HCT116 (cell line): ENCODE measurements around the gene GNAT2.

ENCODE experiments used
- EZH2 ChIP-seq: fragments of 200-600 bp; sonication (generic); IDR thresholded peaks from 2 replicates; pipeline ENCODE4 v1.6.1; 2017; ENCODE audit warnings: antibody characterized with exemption, mixed run types
- EZH2phosphoT487 ChIP-seq: fragments of 200-600 bp; IDR thresholded peaks from 2 replicates; pipeline ENCODE4 v1.6.1; 2018; ENCODE audit warnings: antibody characterized with exemption, borderline replicate concordance
- POLR2A ChIP-seq: IDR thresholded peaks from 2 replicates; pipeline ENCODE4 v1.7.0; 2011; ENCODE audit warnings: borderline replicate concordance; ENCODE audit not compliant: insufficient read depth, insufficient read length; ENCODE audit errors: extremely low read depth
- POLR2AphosphoS5 ChIP-seq: IDR thresholded peaks from 2 replicates; pipeline ENCODE4 v1.6.1; 2011; ENCODE audit warnings: mild to moderate bottlenecking, low read depth, low read length, moderate library complexity
- TF ChIP-seq, protein P1 (sequence below), 3 experiments: fragments of 200-600 bp in 1 of 3; sonication (generic) in 1 of 3; IDR thresholded peaks in 2 of 3; conservative IDR thresholded peaks in 1 of 3; 2 replicates each; pipeline ENCODE4 v1.5.1; 2012 to 2017; ENCODE audit warnings: low read depth in 2 of 3, low read length in 2 of 3, antibody characterized with exemption in 1 of 3, borderline replicate concordance in 1 of 3, control low read depth in 1 of 3, mild to moderate bottlenecking in 1 of 3, mixed read lengths in 1 of 3, mixed run types in 1 of 3, moderate library complexity in 1 of 3; ENCODE audit not compliant: insufficient read depth in 1 of 3
- TF ChIP-seq, protein P2 (sequence below): IDR thresholded peaks from 2 replicates; pipeline ENCODE4 v1.6.1; 2012; ENCODE audit warnings: low read depth
- TF ChIP-seq, protein P3 (sequence below): IDR thresholded peaks from 2 replicates; pipeline ENCODE4 v1.6.1; 2012

DNA sequence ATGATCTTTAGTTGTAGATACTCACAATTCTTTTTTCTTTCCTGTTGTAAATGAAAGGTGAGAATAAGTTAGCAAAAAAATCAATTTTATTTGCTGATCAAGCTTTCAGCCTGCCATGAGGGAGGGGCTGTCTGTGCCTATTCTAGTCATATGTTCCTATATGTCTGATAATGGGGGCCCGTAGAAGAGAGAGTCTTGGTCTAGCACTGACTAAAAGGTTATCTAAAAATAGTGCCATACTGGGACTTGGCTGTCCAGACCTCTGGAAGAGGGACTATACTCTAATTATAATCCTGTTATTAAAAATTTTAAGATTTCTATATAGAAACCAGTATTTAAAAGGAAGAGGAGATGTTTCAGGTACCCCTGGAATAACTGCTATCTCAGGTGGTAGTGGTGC is 52.4 kb downstream of the GNAT2 start:
- TF ChIP-seq, protein P1, sequence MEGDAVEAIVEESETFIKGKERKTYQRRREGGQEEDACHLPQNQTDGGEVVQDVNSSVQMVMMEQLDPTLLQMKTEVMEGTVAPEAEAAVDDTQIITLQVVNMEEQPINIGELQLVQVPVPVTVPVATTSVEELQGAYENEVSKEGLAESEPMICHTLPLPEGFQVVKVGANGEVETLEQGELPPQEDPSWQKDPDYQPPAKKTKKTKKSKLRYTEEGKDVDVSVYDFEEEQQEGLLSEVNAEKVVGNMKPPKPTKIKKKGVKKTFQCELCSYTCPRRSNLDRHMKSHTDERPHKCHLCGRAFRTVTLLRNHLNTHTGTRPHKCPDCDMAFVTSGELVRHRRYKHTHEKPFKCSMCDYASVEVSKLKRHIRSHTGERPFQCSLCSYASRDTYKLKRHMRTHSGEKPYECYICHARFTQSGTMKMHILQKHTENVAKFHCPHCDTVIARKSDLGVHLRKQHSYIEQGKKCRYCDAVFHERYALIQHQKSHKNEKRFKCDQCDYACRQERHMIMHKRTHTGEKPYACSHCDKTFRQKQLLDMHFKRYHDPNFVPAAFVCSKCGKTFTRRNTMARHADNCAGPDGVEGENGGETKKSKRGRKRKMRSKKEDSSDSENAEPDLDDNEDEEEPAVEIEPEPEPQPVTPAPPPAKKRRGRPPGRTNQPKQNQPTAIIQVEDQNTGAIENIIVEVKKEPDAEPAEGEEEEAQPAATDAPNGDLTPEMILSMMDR (IDR thresholded peaks at IDR 0.05 in 2 of 3, conservative IDR thresholded peaks at IDR 0.05 in 1 of 3; ENCODE audit: borderline replicate concordance in 1 of 3, insufficient read depth in 1 of 3, low read depth in 2 of 3, low read length in 2 of 3), result no peak
- TF ChIP-seq, protein P2, sequence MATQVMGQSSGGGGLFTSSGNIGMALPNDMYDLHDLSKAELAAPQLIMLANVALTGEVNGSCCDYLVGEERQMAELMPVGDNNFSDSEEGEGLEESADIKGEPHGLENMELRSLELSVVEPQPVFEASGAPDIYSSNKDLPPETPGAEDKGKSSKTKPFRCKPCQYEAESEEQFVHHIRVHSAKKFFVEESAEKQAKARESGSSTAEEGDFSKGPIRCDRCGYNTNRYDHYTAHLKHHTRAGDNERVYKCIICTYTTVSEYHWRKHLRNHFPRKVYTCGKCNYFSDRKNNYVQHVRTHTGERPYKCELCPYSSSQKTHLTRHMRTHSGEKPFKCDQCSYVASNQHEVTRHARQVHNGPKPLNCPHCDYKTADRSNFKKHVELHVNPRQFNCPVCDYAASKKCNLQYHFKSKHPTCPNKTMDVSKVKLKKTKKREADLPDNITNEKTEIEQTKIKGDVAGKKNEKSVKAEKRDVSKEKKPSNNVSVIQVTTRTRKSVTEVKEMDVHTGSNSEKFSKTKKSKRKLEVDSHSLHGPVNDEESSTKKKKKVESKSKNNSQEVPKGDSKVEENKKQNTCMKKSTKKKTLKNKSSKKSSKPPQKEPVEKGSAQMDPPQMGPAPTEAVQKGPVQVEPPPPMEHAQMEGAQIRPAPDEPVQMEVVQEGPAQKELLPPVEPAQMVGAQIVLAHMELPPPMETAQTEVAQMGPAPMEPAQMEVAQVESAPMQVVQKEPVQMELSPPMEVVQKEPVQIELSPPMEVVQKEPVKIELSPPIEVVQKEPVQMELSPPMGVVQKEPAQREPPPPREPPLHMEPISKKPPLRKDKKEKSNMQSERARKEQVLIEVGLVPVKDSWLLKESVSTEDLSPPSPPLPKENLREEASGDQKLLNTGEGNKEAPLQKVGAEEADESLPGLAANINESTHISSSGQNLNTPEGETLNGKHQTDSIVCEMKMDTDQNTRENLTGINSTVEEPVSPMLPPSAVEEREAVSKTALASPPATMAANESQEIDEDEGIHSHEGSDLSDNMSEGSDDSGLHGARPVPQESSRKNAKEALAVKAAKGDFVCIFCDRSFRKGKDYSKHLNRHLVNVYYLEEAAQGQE, result no peak
- TF ChIP-seq POLR2AphosphoS5, result no peak
- TF ChIP-seq POLR2A, result no peak
- TF ChIP-seq, protein P3, sequence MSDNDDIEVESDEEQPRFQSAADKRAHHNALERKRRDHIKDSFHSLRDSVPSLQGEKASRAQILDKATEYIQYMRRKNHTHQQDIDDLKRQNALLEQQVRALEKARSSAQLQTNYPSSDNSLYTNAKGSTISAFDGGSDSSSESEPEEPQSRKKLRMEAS, result no peak
- no peak for TF ChIP-seq EZH2
- no peak for TF ChIP-seq EZH2phosphoT487
